HL-60 (cell line): ENCODE results near the gene TSC1.

ENCODE experiments used
- DNase-seq, 2 experiments: peaks; one replicate each; pipeline ENCODE4 v3.0.0-alpha.2; 2010 to 2020; ENCODE audit warnings: low read depth in 1 of 2, low spot score in 1 of 2
- H3K27ac ChIP-seq: fragments of 250-450 bp; sonication (Bioruptor Pico); replicated peaks from 2 replicates; pipeline ENCODE4 v1.5.1; 2020; ENCODE audit warnings: mild to moderate bottlenecking, moderate library complexity
- H3K27me3 ChIP-seq: fragments of 250-450 bp; sonication (Bioruptor Pico); 2 replicates; pipeline ENCODE4 v1.5.1; 2021; ENCODE audit warnings: mild to moderate bottlenecking, moderate library complexity; ENCODE audit not compliant: insufficient read depth, poor library complexity, severe bottlenecking
- H3K4me3 ChIP-seq: replicated peaks from 2 replicates; pipeline ENCODE4 v1.5.1; 2011; ENCODE audit warnings: mild to moderate bottlenecking, control low read depth, low read length; ENCODE audit not compliant: insufficient read depth
- GABPA ChIP-seq: IDR thresholded peaks from 2 replicates; pipeline ENCODE4 v1.6.1; 2012; ENCODE audit warnings: low read depth
- POLR2AphosphoS5 ChIP-seq: IDR thresholded peaks from 2 replicates; pipeline ENCODE4 v1.6.1; 2012; ENCODE audit warnings: low read depth
- REST ChIP-seq: IDR thresholded peaks from 2 replicates; pipeline ENCODE4 v1.6.1; 2012; ENCODE audit warnings: low read depth; ENCODE audit not compliant: insufficient replicate concordance
- SPI1 ChIP-seq: IDR thresholded peaks from 2 replicates; pipeline ENCODE4 v1.6.1; 2012; ENCODE audit warnings: low read depth, mild to moderate bottlenecking, borderline replicate concordance
- TF ChIP-seq, protein P1 (sequence below): IDR thresholded peaks from one replicate; pipeline ENCODE4 v1.5.1; 2011; ENCODE audit warnings: low read length, control low read depth, inconsistent platforms; ENCODE audit not compliant: insufficient read depth

The TSC1 gene

DNA sequence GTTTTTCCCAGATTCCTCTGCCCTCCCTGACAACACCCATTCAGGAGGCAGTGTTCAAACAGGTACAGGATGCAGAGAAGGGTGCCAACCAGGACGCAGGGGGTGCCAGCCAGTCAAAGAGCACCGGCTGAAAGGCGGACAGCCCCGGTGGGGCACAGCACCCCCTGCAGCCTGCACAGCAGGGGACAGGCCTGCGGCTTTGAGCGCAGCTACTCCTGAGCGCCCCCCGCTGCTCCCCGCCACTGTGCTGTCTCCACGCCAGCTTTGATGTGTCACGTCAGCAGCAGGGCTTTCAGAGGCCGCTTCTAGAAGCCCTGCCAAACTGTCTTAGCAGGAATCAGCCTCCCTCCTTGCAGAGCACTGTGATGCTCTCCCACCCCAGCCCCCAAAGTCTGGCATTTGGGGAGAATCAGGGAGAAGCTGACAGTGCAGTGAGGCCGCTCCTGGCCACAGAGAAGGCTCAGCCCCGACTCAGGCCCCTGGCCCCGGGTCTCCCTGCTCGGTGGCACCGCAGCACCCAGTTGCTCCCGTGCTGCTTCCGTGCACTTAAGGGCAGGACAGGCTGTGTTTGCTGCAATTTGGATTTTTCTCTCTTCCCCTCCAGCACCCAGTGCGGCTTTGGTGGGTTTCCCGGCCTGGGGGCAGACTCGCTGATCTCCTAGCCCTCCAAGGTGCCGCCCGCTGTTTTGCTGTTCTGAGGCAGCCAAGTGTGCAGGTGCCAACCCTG, 86.6 kb downstream of the TSC1 start:
- H3K27ac ChIP-seq: no peak overlapping the region
- no peak for DNase-seq
- TF ChIP-seq GABPA: no peak
- TF ChIP-seq POLR2AphosphoS5: no peak
- no peak for TF ChIP-seq SPI1
- TF ChIP-seq REST: no peak
- TF ChIP-seq, protein P1, sequence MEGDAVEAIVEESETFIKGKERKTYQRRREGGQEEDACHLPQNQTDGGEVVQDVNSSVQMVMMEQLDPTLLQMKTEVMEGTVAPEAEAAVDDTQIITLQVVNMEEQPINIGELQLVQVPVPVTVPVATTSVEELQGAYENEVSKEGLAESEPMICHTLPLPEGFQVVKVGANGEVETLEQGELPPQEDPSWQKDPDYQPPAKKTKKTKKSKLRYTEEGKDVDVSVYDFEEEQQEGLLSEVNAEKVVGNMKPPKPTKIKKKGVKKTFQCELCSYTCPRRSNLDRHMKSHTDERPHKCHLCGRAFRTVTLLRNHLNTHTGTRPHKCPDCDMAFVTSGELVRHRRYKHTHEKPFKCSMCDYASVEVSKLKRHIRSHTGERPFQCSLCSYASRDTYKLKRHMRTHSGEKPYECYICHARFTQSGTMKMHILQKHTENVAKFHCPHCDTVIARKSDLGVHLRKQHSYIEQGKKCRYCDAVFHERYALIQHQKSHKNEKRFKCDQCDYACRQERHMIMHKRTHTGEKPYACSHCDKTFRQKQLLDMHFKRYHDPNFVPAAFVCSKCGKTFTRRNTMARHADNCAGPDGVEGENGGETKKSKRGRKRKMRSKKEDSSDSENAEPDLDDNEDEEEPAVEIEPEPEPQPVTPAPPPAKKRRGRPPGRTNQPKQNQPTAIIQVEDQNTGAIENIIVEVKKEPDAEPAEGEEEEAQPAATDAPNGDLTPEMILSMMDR: no peak
- H3K4me3 ChIP-seq: no peak overlapping the region
- no peaks in the 10 kb centered on the region for H3K27me3 ChIP-seq

- no peak overlapping the region for H3K27ac ChIP-seq
- no peak for DNase-seq
- no peaks in the 10 kb centered on the region for H3K27me3 ChIP-seq
- TF ChIP-seq GABPA (no peak), POLR2AphosphoS5 (no peak), REST (no peak), SPI1 (no peak)
- TF ChIP-seq, protein P1: no peak
- no peak overlapping the region for H3K4me3 ChIP-seq
These were observed 87.4 kb downstream of the TSC1 start for GRCh38 chr9:132857031-132857430.

- Histone ChIP-seq H3K27ac (no peak overlapping the region), H3K4me3 (no peak overlapping the region), H3K27me3 (no peaks in the 10 kb centered on the region)
- TF ChIP-seq SPI1 (no peak), GABPA (no peak)
- DNase-seq: no peak
These were observed 88.5 kb downstream of the TSC1 start for GRCh38 chr9:132855904-132856303.

DNA sequence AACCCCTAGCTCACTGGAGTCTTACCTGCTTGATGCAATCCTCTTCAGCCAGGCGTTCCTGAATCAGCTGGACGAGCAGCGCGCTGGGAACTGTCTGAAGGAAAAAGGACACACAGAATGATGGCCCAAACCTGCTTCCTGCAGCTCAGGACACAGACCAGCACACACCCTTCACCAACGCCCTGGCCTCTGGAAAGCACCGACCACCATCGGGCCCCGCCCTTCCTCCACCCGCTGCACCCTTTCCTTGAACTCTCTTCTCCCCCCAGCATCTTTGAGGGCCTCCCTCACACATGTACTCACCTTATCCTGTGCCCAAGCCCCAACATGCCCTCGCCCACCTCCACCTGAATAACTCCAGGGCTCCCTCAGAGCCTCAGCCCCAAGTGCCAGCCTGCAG, 89.6 kb downstream of the TSC1 start:
- Histone ChIP-seq H3K4me3 (no peak overlapping the region), H3K27ac (no peak overlapping the region), H3K27me3 (no peaks in the 10 kb centered on the region)
- DNase-seq: no peak
- TF ChIP-seq, protein P1: no peak
- no peak for TF ChIP-seq GABPA
- no peak for TF ChIP-seq POLR2AphosphoS5
- no peak for TF ChIP-seq SPI1
- no peak for TF ChIP-seq REST
